Smooth muscle cell of the brain vasculature (primary cell): ENCODE results near the gene ABHD16A.

Source experiments
- DNase-seq: peaks from one replicate; pipeline ENCODE4 v3.0.0-alpha.2; 2012; ENCODE audit warnings: low read depth, low spot score

Gene ABHD16A

DNA sequence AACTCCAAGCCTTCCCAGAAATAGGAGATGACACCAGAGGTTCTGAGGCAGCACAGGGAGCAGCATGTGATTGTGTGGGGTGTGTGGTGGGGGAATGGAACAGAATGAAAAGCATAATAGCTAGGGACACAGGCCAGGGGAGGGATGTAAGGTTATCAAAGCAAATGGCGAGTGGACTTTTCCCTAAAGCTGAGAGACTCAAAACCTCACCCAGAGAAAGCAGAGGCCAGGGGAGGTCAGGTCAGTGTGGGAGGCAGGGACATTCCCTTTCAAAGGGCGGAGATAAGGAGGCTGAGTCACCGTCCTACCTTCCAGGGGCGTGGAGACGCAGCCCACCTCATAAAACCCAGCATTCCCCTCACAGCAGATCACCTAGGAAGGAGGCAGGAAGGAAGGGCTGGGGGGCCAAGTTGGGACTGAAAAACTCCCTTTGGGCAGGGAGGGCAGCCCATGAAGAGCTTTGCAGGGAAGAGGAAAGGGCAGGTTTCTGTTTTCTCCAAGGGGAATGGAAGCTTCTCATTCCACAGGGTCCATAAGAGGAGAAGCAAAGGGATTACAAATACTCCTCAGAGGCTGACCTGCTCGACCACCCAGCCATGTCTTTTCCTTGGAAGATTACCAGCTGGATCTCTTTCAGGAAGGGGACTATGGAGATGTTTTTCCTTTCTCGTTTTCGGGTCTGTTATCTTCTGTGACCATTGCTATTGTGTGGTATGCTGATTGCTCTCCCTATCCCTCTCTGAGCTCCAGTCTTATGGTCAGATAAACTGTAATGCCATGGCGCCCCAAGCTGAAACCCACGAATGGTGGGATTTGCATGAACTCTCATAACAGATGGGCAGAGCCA, 12.7 kb downstream of the ABHD16A start:
- DNase-seq: no peak

DNA sequence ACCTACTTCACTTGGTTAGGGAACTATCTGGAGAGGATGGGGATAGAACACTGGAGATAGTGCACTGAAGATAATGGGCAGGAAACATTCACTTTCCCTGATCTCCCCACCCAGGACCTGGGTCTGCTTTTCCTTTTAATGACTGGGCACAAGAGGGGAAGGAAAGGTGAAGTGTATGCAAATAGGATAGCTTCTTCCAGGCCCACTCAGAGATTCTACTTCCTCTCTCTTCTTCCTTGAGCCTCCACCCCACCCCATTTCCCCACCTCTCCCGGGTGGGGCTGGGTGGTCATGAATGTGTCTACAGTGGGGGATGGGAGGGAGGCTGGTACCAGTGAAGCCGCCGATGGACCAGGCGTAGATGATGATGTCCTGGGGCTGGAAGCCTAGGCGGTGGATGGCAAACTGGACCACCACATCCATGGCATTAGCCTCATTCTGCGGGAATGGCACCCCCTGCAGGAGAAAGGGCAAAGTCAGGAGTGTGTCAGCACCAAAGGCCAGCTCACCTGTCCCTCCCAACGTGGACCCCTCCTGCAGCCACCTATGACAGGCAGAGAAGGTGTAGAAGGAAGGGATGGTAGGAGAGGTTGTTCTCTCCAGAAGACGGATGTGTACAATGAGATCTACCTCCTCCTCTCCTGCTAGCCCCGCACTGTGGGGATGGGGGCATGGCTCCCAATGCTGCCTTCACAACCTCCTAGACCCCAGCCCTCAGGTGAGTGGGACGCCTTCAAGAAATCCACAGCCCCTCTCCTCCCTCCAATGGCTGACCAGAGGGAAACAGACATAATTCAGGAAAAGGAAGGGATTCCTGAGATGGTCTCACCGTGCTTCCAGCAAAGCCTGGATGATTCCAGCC, 13.6 kb downstream of the ABHD16A start:
- no peak for DNase-seq

DNA sequence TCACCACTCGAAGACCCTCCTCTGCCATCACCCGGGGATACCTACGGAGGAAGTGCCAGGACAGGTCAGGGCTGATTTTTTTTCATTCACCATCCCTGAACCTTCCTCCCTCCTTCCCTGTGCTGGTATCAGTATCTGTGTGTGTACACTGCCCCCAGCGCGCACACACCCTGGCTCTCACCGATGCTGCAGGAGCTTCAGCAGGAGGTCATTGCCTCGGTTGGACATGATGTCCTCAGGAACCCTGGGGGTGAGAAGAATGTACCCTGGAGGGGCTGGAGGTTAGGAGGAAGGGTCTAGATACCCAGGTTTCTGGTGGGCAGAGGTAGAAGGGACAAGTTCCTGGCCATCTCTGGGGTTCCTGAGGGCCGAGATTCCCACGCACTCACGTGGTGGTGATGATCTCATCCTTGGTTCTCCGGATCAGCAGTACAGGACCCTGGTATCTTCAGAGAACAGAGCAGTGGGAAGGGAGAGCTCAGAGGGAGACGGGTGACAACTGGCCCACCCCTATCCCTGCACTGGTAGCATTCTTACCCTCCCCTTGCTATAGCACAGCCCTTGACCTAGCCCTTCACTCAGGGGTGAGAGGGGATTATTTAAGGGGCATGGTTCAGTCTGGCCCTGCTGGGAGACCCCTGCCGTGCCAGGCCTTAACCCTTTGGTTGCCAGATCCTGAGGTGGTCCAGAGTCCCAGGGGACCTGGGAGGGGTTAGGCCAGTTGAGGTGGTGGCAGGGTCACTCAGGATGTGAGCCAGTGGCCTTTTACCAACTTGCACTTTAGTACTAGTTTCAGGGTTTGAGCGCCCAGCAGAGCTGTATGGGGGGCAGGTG, 15.0 kb downstream of the ABHD16A start:
- no peak for DNase-seq

DNA sequence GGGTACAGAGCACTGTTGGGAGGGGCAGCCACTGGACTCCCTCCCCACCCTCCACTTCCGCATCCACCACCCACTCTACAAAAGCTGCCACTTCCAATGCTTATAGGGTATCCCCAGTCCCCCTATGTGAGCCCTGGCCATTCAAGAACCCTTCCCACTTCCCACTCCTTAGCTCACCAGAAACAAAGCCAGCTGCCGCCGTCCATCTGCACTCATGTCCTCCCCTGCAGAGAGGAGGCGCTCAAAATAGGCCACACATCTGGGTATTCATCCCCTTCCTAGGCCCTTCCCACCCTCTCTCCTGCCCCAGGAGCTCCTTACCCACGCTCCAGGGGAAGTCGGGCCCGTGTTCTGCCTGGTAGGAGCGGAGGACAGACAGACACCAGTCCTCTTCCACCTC, 15.8 kb downstream of the ABHD16A start:
- DNase-seq: no peak

DNA sequence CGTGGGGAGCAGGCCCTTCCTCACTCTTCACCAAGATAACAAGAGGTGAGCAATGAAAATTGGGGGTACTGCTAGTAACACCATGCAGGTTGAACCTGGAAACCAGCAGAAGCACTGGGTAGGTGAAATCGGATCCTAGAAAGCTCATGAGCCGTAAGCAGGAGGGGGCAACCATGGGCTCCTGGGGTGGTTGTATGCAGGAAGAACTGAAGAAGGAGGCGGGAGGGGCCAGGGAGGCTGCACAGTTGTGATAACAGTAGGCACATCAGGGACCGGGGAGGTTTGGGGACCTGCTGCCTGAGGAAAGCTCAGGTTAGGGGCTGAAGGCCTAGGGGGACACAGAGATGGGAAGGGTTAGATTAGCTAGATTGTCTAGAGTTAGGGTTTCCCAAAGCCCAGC, 16.6 kb downstream of the ABHD16A start:
- no peak for DNase-seq

DNA sequence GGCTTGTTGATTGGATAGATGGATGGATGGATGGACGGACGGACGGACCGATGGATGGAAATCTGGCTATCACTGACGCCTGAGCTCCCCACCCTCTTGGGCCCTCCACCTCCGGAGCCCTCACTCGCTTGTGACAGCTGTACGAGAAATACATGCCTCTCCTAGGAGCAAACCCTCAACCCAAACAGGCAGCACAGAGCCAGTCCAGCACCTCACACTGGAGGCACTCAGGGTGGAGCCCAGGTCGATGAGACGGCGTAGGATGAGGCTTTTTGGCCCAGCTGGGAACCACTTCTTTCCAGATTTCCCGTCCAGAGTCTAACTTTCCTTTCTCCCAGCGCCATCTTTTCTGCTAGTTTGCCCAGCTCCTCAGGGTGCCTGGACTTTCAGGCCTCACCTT, 19.5 kb downstream of the ABHD16A start:
- DNase-seq: no peak

DNA sequence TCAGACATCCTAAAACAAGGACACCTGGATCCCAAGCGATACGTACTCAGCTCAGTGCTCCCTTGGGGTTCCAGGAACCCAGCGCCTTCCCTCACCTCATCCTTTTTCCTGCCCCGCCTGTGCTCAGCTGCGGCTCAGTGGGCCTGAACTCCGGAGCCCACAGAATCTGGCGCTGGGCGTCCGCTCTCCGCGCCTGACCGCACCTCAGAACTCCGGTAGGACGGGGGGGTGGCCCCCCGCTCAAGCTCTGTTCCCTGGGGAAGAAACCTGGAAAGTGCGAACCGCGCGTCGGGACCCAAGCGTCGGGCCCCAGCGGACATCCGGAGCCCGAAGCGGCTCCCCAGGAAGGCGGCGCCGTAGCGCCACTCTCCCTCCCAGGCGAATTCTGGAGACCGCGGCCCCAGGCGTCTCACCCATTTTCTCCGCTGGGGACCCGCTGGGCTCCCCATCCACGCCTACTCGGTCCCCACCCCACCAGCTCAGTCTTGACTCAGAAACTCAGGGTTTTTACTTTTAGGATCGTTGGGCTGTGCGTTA, 21.9 kb downstream of the ABHD16A start:
- DNase-seq: no peak

DNA sequence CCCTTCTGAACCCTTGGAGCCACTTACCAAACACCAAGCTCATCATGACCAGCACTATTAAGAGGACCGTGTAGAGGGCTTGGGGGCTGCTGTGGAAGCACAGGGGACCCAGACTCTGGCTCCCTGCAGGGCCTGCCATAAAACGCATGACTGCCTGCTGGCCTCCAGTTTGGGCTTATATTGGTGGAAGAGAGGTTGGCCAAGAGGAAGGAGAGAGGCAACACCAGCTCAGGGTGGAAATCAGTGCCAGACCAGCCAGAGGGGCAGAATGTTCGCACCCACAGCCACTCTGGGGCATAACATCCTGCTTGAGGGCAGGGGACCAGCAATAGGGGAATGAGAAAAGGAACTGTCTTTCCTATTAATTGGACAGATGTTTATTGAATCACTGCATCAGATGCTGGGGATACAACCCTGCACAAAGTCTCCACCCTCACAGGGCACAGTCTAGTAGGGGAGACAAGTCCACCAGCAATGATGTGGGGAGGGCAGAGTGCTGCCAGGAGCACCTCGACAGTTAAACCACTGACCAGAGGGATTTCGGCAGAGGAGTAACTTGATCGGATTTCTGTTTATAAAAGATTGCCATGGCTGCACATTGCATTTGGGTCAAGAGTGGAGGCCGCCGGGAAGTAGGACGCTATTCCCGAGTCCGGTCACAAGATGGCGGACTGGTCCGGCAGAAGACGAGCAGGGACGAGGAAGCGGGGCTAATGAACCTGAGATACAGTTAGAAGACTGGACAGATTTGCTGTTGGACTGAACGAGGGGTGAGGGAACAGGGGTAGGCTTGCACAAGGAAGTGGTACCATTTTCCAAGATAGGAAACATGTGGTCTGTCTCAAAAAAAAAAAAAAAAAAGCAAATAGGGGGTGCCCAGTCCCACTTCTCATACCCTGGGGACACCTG, 22.6 kb downstream of the ABHD16A start, which contains the start of gene LY6G5C:
LY6G5C (minus strand) TSS at position 842 of the 909 bp plus-strand sequence; CDS start at position 148, 694 bp downstream.
- peak; percentile 72 for DNase-seq

DNA sequence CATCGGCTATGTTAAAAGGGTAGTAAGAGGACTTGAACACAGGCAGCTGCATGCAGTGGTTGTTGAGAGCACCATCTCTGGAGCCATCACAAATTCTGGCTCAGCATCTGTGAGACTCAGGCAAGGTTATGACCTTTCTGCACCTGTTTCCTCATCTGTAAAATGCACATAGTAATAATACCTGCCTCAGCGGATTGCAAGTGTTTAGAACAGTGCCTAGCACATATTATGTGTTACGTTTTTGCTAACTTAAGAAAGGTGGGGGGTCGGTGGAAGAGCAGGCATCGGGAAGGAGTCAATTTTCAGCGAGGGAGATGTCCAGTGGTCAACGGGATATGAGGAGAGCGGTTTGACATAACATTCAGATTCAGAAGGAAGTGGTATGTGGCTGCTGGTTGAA, 25.2 kb downstream of the ABHD16A start:
- DNase-seq: no peak

DNA sequence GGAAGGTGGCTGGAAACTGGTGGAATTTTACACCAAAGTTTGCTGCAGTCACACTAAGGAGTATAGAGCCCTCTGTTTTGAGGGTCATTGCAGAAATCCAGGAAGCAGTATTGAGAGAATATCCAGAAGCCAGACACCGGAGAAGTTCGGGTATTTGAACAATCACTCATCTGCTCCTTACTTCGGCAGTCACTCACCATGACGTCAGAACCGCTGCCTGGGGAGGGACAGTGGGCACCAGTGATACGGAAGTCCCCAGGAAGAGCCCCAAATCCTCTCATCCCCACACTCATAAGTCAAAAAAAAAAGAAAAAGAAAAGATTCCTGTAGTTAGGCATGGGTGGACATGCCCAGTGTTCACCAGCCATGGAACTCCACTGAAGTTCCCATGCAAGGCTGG, 26.2 kb downstream of the ABHD16A start:
- no peak for DNase-seq

DNA sequence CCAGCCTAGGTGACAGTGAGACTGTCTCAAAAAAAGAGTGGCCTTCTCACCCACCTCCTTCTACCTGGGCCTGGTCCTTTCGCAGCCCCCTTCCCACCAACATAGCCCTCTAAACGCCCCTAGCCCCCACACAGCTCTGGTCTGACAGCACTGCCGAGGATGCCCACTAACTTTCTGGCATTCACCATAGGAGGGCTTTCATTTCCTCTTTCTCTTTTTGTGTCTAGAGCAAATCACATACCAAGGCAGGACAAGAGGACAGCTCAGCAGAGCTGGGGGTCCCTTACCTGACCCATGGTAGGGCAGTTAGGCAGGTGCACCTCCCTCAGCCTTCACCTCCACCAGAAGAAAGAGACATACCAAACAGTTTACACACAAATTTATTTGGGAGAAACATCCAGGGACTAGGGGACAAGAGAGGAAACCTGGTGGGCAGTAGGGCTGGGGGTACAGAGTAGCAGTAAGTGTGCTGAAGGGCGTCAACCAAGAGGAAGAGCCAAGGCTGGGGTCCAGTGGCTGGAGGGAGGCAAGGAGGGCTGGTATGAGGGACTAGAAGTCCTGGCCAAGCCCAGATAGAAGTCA, 26.7 kb downstream of the ABHD16A start:
- DNase-seq: no peak

DNA sequence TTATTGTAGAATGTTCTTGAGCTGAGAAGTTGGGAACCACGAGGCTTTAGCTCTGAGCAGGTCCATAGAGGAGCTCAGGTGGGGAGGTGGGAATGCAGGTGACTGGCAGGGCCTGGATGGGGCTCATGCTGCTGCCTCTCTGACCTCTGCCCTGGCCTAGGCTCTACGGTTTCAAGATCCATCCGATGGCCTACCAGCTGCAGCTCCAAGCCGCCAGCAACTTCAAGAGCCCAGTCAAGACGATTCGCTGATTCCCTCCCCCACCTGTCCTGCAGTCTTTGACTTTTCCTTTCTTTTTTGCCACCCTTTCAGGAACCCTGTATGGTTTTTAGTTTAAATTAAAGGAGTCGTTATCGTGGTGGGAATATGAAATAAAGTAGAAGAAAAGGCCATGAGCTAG, 33.4 kb downstream of the ABHD16A start, which contains the start of gene LY6G5B:
LY6G5B (plus strand) TSS at position 301 of the 400 bp plus-strand sequence. CDS start 975 bp downstream, outside the sequence.
- DNase-seq: no peak

DNA sequence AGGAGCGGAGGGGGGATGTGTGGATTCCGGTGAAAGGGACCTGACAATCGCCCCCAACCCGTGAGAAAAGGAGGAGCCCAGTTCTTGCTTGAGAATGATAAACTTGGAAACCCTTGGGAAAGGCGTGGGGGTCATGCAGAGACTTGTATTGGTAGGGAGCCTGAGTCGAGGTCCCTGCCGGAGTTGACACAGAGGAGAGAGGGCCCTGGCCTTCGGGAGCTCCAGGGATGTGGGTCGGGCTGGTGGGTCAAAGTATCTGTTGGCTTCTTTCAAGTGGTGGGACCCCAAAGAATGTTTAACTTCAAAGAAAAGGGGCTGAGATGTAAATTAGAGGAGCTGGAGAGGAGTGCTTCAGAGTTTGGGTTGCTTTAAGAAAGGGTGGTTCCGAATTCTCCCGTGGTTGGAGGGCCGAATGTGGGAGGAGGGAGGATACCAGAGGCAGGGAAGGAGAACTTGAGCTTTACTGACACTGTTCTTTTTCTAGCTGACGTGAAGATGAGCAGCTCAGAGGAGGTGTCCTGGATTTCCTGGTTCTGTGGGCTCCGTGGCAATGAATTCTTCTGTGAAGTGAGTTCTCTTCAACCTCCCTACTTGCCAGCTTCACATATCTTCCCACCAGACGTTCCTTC, 36.7 kb downstream of the ABHD16A start:
- DNase-seq: no peak

DNA sequence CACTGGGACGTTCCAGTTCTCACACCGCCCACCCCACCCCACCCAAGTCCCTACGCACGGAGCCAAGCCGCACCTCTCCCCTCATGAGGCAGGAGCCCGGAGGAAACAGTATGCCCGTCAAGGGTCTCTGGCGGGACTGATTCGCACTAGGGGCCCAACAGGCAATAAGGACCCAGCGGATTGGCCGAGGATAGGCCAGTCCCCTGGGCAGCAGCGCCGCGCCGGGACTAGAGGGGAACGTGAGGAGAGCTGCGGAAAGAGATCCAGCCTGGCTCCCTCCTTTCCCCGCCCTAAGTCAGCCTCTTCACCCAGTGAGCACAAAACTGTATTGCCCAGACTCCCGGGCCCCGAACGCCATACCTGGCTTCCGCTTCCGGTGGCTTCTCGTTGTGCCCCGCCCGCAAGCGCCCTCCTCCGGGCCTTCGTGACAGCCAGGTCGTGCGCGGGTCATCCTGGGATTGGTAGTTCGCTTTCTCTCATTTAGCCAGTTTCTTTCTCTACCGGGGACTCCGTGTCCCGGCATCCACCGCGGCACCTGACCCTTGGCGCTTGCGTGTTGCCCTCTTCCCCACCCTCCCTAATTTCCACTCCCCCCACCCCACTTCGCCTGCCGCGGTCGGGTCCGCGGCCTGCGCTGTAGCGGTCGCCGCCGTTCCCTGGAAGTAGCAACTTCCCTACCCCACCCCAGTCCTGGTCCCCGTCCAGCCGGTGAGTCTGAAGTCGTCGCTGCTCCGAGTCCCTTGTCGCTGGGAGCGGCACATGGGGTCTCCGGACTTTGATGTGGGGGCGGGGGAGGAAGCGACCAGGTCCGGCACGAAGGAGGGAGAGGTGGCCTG, 37.4 kb downstream of the ABHD16A start, which contains the start of gene CSNK2B:
CSNK2B (plus strand) TSS at position 580 of the 836 bp plus-strand sequence. CDS start 752 bp downstream, outside the sequence.
- DNase-seq: peak; percentile 89

DNA sequence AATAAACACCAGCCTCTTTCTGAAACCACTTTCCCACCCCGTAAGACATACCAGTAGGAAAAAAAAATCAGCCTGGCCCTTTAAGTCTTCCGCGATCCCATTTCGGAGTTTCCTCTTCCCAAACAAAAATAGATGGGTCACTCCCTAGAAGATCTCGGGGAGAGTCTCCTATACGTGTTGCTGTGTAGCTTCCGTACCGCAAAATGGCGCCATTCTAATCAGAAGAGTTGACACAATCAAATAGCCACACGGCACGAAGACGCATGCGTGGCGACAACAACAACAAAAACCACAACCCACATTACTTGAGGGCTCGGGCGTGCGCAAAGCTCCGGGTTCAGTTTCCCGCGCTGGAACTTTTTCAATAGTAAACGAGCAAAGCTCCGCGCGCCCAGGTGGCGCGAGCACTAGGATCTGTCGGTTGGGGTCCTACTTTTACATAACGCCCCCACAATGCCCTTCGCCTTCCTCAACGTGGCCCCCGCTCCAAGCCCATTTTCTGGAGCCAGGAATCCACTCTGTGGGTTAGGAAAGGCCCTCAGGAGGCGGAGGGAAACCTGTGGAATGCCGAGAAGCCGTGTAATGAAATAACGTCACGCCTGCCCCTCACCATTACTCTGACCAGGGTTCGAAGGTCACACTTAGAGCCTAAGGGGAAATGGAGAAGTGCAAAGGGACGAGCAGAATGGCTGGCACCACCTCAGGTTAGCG, 38.2 kb downstream of the ABHD16A start, which contains the start of gene GPANK1:
GPANK1 (minus strand) TSS at position 208 of the 711 bp plus-strand sequence. CDS start 519 bp downstream, outside the sequence.
- peak; percentile 84 for DNase-seq

DNA sequence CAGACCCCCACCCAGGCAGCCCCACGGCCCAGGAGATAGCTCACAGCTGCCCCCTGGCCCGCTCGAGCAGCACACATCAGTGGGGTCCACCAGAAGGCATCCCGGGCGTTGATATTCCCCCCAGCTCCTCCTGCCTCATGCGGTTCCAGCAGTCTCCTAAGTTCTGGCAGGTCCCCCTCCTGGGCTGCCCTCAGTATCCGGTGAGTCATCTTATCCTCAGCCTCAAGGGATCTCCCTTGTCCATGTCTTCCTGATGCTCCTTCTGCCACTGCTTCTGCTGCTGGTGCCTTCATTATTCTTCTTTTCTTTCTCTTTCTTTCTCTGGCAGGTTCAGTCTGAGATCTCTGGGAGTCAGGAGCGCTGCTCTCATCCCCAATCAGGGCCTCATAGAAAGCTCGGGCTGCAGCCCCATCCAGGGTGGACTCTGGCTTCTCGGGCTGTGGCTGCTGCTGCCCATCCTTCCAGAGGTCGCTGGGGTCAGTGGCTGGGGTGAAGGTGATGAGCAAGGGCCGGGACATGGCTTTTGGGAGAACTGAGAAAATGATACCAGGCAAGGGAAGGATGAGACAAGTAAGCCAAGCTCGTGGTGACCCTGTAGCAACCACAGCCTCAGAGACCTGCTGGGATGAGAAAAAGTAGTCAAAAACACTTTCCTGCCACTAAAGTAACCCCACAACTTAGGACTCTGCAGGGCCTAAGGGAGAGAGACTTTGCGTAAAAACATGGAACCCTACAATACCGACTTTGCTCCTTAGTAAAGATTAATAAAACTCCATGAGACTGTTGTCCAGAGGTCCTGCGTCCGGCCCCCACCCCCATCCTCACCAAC, 38.9 kb downstream of the ABHD16A start:
- DNase-seq: peak; percentile 23
